Osteocyte (in vitro differentiated cells): Measurements from ENCODE around the gene DPP6. TPM values are rescaled to one million over a fixed set of nuclear protein-coding genes. Genes with fewer than 3 reads are reported as not detected.

Source experiments
- DNase-seq: peaks from one replicate; pipeline ENCODE4 v3.0.0; 2021; ENCODE audit warnings: mixed read lengths; ENCODE audit not compliant: unreplicated experiment; ENCODE audit errors: extremely low spot score
- H3K27ac Mint-ChIP-seq: one replicate; pipeline ENCODE4 v1.8.0; 2021; ENCODE audit warnings: mild to moderate bottlenecking, mixed read lengths; ENCODE audit not compliant: unreplicated experiment
- H3K27me3 Mint-ChIP-seq: one replicate; pipeline ENCODE4 v1.8.0; 2021; ENCODE audit warnings: mixed read lengths; ENCODE audit not compliant: unreplicated experiment
- H3K36me3 Mint-ChIP-seq: one replicate; pipeline ENCODE4 v1.8.0; 2021; ENCODE audit warnings: mixed read lengths; ENCODE audit not compliant: unreplicated experiment
- H3K4me1 Mint-ChIP-seq: one replicate; pipeline ENCODE4 v1.8.0; 2021; ENCODE audit warnings: mixed read lengths; ENCODE audit not compliant: unreplicated experiment
- H3K4me3 Mint-ChIP-seq: one replicate; pipeline ENCODE4 v1.8.0; 2021; ENCODE audit warnings: mild to moderate bottlenecking, moderate library complexity, mixed read lengths; ENCODE audit not compliant: unreplicated experiment
- H3K9me3 Mint-ChIP-seq: one replicate; pipeline ENCODE4 v1.8.0; 2021; ENCODE audit warnings: mixed read lengths; ENCODE audit not compliant: unreplicated experiment
- total RNA-seq: library from RNA; stranded (reverse); gene quantifications from 2 replicates; pipeline ENCODE4 v1.2.1, GENCODE V29; 2021
- TF ChIP-seq, protein P1 (sequence below): fragments of 200-600 bp; sonication (generic); IDR thresholded peaks from 2 replicates; pipeline ENCODE4 v1.5.0; 2021; ENCODE audit warnings: antibody characterized with exemption, mild to moderate bottlenecking, moderate library complexity

DPP6 gene
- total RNA-seq, 1 donor from 2014 or later: not detected

DNA sequence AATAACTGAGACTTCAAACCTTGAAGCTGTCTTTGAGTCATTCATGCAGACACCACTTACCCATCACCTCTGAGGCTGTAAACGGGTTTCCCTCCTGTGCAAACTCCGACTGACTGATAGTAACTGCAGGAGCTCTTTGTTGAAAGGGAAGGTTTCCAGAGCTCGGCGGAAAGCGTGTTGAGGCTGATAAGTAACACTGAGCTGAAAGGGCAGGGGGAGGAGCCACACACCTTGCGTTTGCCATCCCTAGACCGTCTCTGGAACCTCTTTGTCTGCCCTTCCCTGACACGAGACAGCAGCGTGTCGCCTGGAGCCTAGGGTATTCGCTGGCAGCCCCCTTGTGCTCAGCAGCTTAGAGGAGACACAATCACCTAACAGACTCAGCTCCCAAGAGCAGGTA is 816.7 kb downstream of the DPP6 start:
- DNase-seq: no peak
- no peaks in the 10 kb centered on the region for H3K4me1 Mint-ChIP-seq
- H3K27ac Mint-ChIP-seq: no peak overlapping the region
- no peak overlapping the region for H3K4me3 Mint-ChIP-seq
- TF ChIP-seq, protein P1, sequence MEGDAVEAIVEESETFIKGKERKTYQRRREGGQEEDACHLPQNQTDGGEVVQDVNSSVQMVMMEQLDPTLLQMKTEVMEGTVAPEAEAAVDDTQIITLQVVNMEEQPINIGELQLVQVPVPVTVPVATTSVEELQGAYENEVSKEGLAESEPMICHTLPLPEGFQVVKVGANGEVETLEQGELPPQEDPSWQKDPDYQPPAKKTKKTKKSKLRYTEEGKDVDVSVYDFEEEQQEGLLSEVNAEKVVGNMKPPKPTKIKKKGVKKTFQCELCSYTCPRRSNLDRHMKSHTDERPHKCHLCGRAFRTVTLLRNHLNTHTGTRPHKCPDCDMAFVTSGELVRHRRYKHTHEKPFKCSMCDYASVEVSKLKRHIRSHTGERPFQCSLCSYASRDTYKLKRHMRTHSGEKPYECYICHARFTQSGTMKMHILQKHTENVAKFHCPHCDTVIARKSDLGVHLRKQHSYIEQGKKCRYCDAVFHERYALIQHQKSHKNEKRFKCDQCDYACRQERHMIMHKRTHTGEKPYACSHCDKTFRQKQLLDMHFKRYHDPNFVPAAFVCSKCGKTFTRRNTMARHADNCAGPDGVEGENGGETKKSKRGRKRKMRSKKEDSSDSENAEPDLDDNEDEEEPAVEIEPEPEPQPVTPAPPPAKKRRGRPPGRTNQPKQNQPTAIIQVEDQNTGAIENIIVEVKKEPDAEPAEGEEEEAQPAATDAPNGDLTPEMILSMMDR: no peak
- H3K27me3 Mint-ChIP-seq: no peaks in the 10 kb centered on the region
- no peaks in the 10 kb centered on the region for H3K36me3 Mint-ChIP-seq
- H3K9me3 Mint-ChIP-seq: peaks cover 9% of the 10 kb centered on the region

GRCh38 chr7:154869436-154869835 is 817.2 kb downstream of the DPP6 start:
- no peak for DNase-seq
- no peaks in the 10 kb centered on the region for H3K27me3 Mint-ChIP-seq
- no peaks in the 10 kb centered on the region for H3K36me3 Mint-ChIP-seq
- no peak overlapping the region for H3K4me3 Mint-ChIP-seq
- TF ChIP-seq, protein P1: no peak
- no peak overlapping the region for H3K27ac Mint-ChIP-seq
- H3K9me3 Mint-ChIP-seq: peaks cover 13% of the 10 kb centered on the region
- H3K4me1 Mint-ChIP-seq: no peaks in the 10 kb centered on the region

DNA sequence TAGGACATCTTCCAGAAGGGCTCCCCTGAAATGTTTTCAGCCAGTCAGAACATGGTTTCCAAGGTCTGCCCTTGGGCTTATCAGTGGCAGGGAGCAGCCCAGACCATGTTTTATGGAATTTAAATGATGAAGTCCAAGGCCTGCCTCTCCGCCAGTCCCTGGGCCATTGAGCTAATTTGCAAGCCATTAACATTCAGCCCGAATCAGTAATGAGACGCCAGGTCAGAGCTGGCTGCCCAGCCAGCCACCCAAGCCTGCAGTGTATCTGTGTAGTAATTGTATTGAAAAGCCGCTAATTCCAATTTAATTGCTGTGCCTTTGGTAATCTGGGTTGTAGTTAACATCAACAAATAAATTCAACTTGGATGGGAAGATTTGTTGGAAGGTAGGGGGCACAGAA is 819.3 kb downstream of the DPP6 start:
- Mint-ChIP-seq H3K36me3 (no peaks in the 10 kb centered on the region), H3K27me3 (no peaks in the 10 kb centered on the region), H3K4me3 (no peak overlapping the region), H3K9me3 (peaks cover 16% of the 10 kb centered on the region), H3K27ac (no peak overlapping the region), H3K4me1 (no peaks in the 10 kb centered on the region)
- DNase-seq: no peak
- TF ChIP-seq, protein P1: no peak

GRCh38 chr7:154871928-154872750 is 819.9 kb downstream of the DPP6 start:
- Mint-ChIP-seq H3K36me3 (no peaks in the 10 kb centered on the region), H3K4me1 (no peaks in the 10 kb centered on the region), H3K9me3 (peaks cover 17% of the 10 kb centered on the region), H3K27me3 (no peaks in the 10 kb centered on the region), H3K27ac (no peak overlapping the region), H3K4me3 (no peak overlapping the region)
- TF ChIP-seq, protein P1: no peak
- no peak for DNase-seq

- DNase-seq: no peak
- H3K36me3 Mint-ChIP-seq: no peaks in the 10 kb centered on the region
- peaks cover 19% of the 10 kb centered on the region for H3K9me3 Mint-ChIP-seq
- no peak overlapping the region for H3K4me3 Mint-ChIP-seq
- no peaks in the 10 kb centered on the region for H3K4me1 Mint-ChIP-seq
- no peaks in the 10 kb centered on the region for H3K27me3 Mint-ChIP-seq
- TF ChIP-seq, protein P1: no peak
- H3K27ac Mint-ChIP-seq: no peak overlapping the region
Observed at GRCh38 chr7:154872811-154873499, 820.8 kb downstream of the DPP6 start.
